SIG-M5 treated with dmso at 0.1 percent for 504 hours (cell line): ENCODE measurements around the gene JAZF1.

Experiments used
- DNase-seq: peaks from one replicate; lab custom pipeline; 2025; ENCODE audit not compliant: unreplicated experiment; lab: John Stamatoyannopoulos, UW

The JAZF1 gene

DNA sequence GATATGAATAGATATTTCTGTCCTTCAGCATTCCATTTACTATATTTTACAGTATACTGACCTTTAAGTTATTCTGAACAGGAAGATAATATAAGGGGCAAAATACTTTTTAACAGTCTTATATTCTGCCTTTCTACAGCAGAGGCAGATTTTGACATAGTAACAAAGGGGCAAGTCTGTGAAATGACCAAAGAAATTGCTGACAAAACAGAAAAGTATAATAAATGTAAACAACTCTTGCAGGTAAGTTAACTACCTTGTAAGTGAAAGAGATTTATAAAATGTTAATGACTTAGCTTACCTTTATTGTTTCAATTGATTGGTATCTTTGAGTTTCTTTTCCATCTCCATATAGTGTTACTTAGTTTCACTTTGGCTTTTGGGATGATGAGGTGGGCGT is 384.6 kb downstream of the JAZF1 start:
- no peak for DNase-seq

DNA sequence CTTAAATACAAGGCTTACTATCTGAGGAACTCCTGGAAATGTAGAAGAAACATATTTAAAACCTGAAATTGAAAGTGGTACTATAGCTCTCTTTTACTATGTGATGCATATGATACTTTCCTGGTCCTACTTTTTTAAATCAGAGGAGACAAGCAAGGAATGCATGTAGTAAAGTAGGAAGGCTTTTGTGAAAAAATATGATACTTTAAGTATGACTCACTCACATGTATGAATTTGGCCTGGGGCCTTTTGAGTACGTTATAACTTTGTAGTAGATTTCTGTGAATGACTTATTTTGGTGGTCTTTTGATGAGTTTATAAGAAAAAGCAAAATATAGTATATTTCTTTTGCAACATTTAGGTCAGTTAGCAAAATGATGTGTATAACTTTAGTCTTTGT is 386.8 kb downstream of the JAZF1 start:
- DNase-seq = no peak

DNA sequence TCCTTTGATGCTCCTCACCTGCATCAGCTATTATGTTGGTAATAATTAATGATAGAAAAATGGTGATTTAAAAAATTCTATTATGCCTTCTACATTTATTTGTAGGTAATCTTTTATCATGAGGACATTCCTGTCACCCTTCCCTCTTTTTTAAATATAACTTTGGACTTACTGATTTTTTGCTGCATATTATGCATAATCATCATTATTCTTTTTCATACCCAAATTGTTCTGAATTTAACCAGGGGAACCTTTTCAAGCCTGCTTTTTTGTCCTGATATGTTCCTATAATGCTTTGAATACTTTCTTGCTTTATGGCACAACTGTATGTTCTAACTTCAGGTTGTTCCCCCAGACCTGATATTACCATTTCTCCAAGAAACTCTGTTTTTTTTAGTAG is 392.2 kb downstream of the JAZF1 start:
- no peak for DNase-seq

DNA sequence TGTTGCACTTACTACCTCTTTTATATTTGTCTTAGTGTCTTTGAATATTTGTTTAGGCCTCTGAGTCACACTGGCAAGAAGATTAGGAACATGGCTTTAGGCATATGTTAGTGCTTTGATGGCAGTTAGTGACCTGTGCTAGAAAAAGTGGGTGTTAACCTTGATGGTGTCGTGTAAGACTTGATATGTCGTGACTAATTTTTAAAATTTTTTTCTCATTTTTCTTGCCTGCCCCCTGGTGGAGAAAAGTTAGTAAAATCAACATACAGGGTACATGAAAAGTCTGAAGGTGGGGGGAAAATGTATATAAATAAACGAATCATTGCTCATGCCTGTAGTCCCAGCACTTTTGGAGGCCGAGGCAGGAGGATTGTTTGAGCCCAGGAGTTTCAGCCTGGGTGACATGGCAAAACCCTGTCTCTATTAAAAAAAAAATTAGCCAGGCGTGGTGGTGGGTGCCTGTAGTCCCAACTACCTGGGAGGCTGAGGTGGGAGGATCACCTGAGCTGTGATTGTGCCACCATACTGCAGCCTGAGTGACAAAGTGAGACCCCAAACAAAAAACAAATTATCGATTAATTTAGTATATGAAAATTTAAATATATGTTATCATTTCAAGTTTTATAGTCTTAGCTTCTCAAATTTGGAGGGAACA is 396.1 kb downstream of the JAZF1 start:
- peak; percentile 54 for DNase-seq

DNA sequence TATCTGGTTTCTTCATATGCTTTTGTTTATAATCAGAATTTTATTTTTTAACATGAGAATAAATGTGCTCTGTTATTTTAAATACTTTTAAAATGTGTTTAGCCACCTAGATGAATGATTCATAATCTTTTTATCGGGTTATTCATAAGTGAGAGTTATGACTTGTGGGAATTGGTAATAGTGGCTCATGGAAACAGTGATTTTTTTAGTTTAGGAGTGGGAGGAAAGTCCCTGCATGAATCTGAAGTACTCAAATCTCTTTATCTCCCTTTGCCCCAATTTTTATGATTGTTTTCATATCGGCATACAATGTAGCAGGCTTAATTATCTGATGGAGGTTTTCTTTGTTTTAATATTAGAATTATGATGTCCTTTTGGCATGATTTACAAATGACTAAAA is 397.7 kb downstream of the JAZF1 start:
- no peak for DNase-seq

DNA sequence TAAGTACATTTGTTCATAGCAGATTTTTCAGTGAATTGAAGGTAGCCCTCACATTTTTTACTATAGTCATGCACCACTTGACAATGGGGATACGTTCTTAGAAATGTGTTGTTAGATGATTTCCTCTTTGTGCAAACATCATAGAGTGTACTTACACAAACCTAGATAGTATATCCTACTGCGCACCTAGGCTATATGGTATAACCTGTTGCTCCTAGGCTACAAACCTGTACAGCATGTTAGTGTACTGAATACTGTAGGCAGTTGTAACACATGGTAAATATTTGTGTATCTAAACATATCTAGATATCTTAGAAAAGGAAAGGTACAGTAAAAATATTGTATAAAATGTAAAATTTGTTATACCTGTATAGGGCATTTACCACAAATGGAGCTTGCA is 399.4 kb downstream of the JAZF1 start:
- peak; percentile 1 for DNase-seq
